ENCODE data around the gene ADCY10. TPM values are rescaled to one million over a fixed set of nuclear protein-coding genes. Genes with fewer than 3 reads are reported as not detected.
"Not testable (repeated sequence)": the region's sequence is repeated elsewhere in the genome, so short reads cannot be mapped to it uniquely, and the experiment has no call there.

Gene ADCY10
- polyA plus RNA-seq, 12 donors = 0.04 to 0.44 (median 0.13) TPM; not detected in 3

GRCh38 chr1:167819849-167820683 lies 93.9 kb downstream of the ADCY10 start:
- DNase-seq = peak; percentile 55

- DNase-seq = no peak
These were observed 98.3 kb downstream of the ADCY10 start for GRCh38 chr1:167815650-167816049.

- DNase-seq = no peak
These were observed 101.0 kb downstream of the ADCY10 start for GRCh38 chr1:167812972-167813371.

GRCh38 chr1:167808690-167809089 lies 105.2 kb downstream of the ADCY10 start:
- DNase-seq = no peak

DNA sequence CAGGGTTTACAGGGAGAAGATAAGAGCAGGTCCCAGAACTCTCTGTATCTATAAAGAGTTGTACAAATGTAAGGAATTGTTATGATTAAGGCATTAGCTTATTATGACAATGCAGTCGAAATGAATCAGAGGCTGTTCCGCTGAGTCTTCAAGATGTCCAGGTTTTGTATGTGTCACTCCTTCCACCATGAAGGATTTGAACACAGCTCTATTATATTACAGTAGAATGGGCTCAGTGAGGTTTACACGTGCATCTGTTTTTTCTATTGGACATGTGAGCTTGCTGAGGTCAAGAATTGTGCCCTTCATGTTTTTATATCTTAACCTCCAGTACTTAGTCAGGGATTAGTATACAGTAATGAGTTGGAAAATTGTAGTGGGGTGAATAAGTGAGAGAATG lies 105.8 kb downstream of the ADCY10 start:
- DNase-seq = no peak

- DNase-seq = not testable (repeated sequence)
These were observed 107.3 kb downstream of the ADCY10 start for GRCh38 chr1:167806676-167807075.

- not testable (repeated sequence) for DNase-seq
These were observed 107.7 kb downstream of the ADCY10 start for GRCh38 chr1:167806235-167806634.

DNA sequence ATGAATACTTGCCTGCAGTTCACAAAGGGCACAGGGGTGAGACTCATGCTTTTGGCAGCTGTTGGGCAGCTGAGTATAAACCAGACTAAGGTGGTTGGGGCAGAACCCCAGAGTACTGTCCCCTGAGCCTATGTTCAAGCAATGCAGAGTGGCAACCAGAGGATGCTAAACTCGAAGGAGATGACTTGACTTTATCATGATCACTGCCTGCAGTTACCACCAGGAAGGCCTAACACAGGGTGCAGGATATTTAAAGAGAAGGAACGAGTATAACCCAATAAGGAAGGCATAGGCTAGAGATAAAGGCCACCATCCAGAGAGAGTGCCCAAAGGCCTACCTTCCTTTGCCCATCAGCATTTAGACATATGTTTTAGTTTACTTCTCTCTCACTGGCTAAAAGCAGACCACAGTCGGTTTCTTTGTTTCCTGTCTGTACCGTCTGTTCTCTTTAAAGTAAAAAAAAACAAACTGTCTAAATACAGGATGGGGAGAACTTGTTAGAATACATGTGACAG lies 108.8 kb downstream of the ADCY10 start:
- DNase-seq = no peak

GRCh38 chr1:167803358-167804207 lies 110.4 kb downstream of the ADCY10 start:
- DNase-seq = peak; percentile 89

GRCh38 chr1:167802235-167802634 lies 111.7 kb downstream of the ADCY10 start:
- no peak for DNase-seq

GRCh38 chr1:167800251-167800650 lies 113.7 kb downstream of the ADCY10 start:
- no peak for DNase-seq

DNA sequence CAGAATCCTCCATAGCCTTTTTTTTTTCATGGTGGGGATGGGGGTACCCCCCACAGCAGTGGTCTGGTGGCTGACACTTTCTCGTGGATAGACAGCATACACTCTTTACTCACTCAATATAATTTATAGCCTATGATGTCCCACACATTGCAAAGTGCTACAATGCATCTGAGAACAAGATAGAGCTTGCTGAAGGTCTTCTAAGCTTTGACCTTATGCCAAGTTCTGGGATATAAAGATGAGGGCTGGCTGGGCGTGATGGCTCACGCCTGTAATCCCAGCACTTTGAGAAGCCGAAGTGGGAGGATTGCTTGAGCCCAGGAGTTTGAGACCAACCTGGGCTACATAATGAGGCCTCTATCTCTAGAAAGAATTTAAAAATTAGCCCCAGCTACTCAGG lies 114.2 kb downstream of the ADCY10 start:
- DNase-seq = no peak

GRCh38 chr1:167798952-167799351 lies 115.0 kb downstream of the ADCY10 start:
- DNase-seq = no peak

DNA sequence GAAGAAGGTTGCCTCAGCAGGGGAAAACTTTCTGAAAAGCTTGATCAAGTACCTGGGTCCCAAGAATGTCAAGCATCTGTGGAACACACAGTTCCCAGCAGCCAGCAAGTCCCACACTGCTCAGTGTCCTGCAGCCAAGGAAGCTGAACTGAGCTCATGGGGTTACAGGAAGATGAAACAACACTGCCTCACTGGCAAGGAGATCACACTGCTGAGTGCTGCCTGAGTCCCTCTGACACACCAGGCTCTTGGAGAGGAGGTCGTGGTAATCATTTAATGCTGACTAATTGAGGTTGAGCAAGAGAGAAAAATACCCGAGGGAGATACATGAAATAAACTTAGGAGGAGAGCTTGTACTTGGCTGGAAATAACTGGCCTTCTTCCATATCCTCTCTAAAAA lies 116.9 kb downstream of the ADCY10 start:
- peak; percentile 75 for DNase-seq

GRCh38 chr1:167795810-167796740 lies 117.9 kb downstream of the ADCY10 start:
- peak; percentile 70 for DNase-seq

- DNase-seq = no peak
These were observed 119.9 kb downstream of the ADCY10 start for GRCh38 chr1:167794043-167794442.

GRCh38 chr1:167792188-167792565 lies 121.8 kb downstream of the ADCY10 start:
- no peak for DNase-seq

- DNase-seq = peak; percentile 28
These were observed 122.4 kb downstream of the ADCY10 start for GRCh38 chr1:167791281-167792187.

DNA sequence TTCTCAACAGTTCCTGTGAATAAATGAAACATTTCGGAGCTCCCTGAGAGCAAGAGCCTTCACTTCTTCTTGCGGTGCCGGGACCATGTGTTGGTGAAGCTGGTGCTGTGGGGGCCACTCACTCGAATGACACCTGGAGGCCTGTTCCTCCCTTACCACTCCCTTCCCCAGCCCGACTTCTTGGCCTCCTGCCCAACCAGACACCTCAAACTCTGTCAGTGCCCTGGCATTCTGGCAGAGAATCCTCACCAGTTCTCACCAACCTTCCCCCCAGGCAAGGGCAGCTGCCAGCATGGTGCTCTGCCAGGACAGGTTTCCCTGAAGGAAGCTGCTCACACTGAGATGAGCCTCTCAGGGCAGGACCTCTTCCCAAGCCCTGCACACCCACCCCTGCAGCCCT lies 123.8 kb downstream of the ADCY10 start:
- no peak for DNase-seq

- DNase-seq = no peak
These were observed 124.4 kb downstream of the ADCY10 start for GRCh38 chr1:167789501-167789900.
